Naive B cell (primary cell): ENCODE results near the gene ZNF385D. TPM values are rescaled to one million over a fixed set of nuclear protein-coding genes. Genes with fewer than 3 reads are reported as not detected.

Experiments
- ATAC-seq, 2 donors: fragments of 150-1000 bp; cut with Tn5 transposase; 2 replicates each; pipeline ENCODE4 v1.10.0; 2021; ENCODE audit warnings: low read depth in 2 of 2, mild to moderate bottlenecking in 2 of 2, moderate library complexity in 2 of 2
- DNase-seq: peaks from one replicate; pipeline ENCODE4 v3.0.0; 2022
- H3K27ac Mint-ChIP-seq, 6 donors: one replicate each; pipeline ENCODE4 v1.8.0; 2020 to 2022; ENCODE audit warnings: mild to moderate bottlenecking in 6 of 6, mixed read lengths in 6 of 6, moderate library complexity in 5 of 6, inconsistent platforms in 2 of 6
- H3K27me3 Mint-ChIP-seq, 3 donors: one replicate each; pipeline ENCODE4 v1.8.0; 2021 to 2022; ENCODE audit warnings: mixed read lengths in 3 of 3, mild to moderate bottlenecking in 1 of 3
- H3K36me3 Mint-ChIP-seq, 2 donors: one replicate each; pipeline ENCODE4 v1.8.0; 2020 to 2022; ENCODE audit warnings: mixed read lengths in 2 of 2, inconsistent platforms in 1 of 2, mild to moderate bottlenecking in 1 of 2
- H3K4me1 Mint-ChIP-seq, 3 donors: one replicate each; pipeline ENCODE4 v1.8.0; 2020 to 2022; ENCODE audit warnings: mixed read lengths in 3 of 3, inconsistent platforms in 1 of 3, mild to moderate bottlenecking in 1 of 3, moderate library complexity in 1 of 3
- H3K4me3 Mint-ChIP-seq, 8 donors: one replicate each; pipeline ENCODE4 v1.8.0; 2020 to 2022; ENCODE audit warnings: mild to moderate bottlenecking in 8 of 8, mixed read lengths in 8 of 8, moderate library complexity in 8 of 8, inconsistent platforms in 2 of 8
- H3K9me3 Mint-ChIP-seq, 7 donors: one replicate each; pipeline ENCODE4 v1.8.0; 2020 to 2022; ENCODE audit warnings: mixed read lengths in 7 of 7, mild to moderate bottlenecking in 5 of 7, inconsistent platforms in 2 of 7, moderate library complexity in 1 of 7
- polyA plus RNA-seq, 6 donors: library from polyadenylated mRNA; unstranded; fragments of 300-500 nt; fragmentation: Illumina TruSeq; gene quantifications; one replicate each; pipeline ENCODE4 v1.2.3, GENCODE V29; 2021; ENCODE audit warnings: low read depth in 6 of 6

ZNF385D gene
- polyA plus RNA-seq, 6 donors from 2014 or later, result 0.31 to 0.98 (median 0.88) TPM; not detected in 3

GRCh38 chr3:21697707-21698106 lies 53.3 kb downstream of the ZNF385D start:
- Mint-ChIP-seq H3K4me1 (no peaks in the 10 kb centered on the region), H3K27ac (no peak overlapping the region), H3K4me3 (no peak overlapping the region), H3K9me3 (peaks cover 0 to 5% (median 3%) of the 10 kb centered on the region in 7 donors), H3K36me3 (no peaks in the 10 kb centered on the region), H3K27me3 (no peaks in the 10 kb centered on the region)
- DNase-seq (no peak), ATAC-seq (no peak)

GRCh38 chr3:21694506-21694905 lies 56.5 kb downstream of the ZNF385D start:
- Mint-ChIP-seq H3K27me3 (no peaks in the 10 kb centered on the region), H3K27ac (peak overlapping the region in 1 of 6 donors; percentile 10), H3K9me3 (peaks cover 0 to 28% (median 10%) of the 10 kb centered on the region in 7 donors), H3K36me3 (no peaks in the 10 kb centered on the region), H3K4me3 (no peak overlapping the region), H3K4me1 (no peaks in the 10 kb centered on the region)
- ATAC-seq (no peak), DNase-seq (no peak)

GRCh38 chr3:21691036-21691435 lies 60.0 kb downstream of the ZNF385D start:
- no peak for DNase-seq
- ATAC-seq, result no peak
- no peaks in the 10 kb centered on the region for H3K36me3 Mint-ChIP-seq
- H3K9me3 Mint-ChIP-seq, result peaks cover 0 to 28% (median 7%) of the 10 kb centered on the region in 7 donors
- no peaks in the 10 kb centered on the region for H3K4me1 Mint-ChIP-seq
- H3K27ac Mint-ChIP-seq, result no peak overlapping the region
- no peak overlapping the region for H3K4me3 Mint-ChIP-seq
- no peaks in the 10 kb centered on the region for H3K27me3 Mint-ChIP-seq

GRCh38 chr3:21682206-21682605 lies 68.8 kb downstream of the ZNF385D start:
- no peaks in the 10 kb centered on the region for H3K4me1 Mint-ChIP-seq
- peaks cover 0 to 3% (median 0%) of the 10 kb centered on the region in 7 donors for H3K9me3 Mint-ChIP-seq
- no peaks in the 10 kb centered on the region for H3K36me3 Mint-ChIP-seq
- no peak overlapping the region for H3K4me3 Mint-ChIP-seq
- H3K27me3 Mint-ChIP-seq, result no peaks in the 10 kb centered on the region
- no peak for ATAC-seq
- DNase-seq, result no peak
- H3K27ac Mint-ChIP-seq, result no peak overlapping the region

- Mint-ChIP-seq H3K9me3 (no peaks in the 10 kb centered on the region), H3K4me1 (no peaks in the 10 kb centered on the region), H3K27ac (no peak overlapping the region), H3K4me3 (no peak overlapping the region), H3K36me3 (no peaks in the 10 kb centered on the region), H3K27me3 (no peaks in the 10 kb centered on the region)
- ATAC-seq, result no peak
- DNase-seq, result no peak
Observed at GRCh38 chr3:21673393-21673792, 77.6 kb downstream of the ZNF385D start.

- H3K4me3 Mint-ChIP-seq, result no peak overlapping the region
- no peaks in the 10 kb centered on the region for H3K9me3 Mint-ChIP-seq
- DNase-seq, result no peak
- no peaks in the 10 kb centered on the region for H3K4me1 Mint-ChIP-seq
- H3K27ac Mint-ChIP-seq, result no peak overlapping the region
- no peaks in the 10 kb centered on the region for H3K36me3 Mint-ChIP-seq
- no peak for ATAC-seq
- no peaks in the 10 kb centered on the region for H3K27me3 Mint-ChIP-seq
Observed at GRCh38 chr3:21672303-21672702, 78.7 kb downstream of the ZNF385D start.

GRCh38 chr3:21670386-21670785 lies 80.6 kb downstream of the ZNF385D start:
- Mint-ChIP-seq H3K9me3 (no peaks in the 10 kb centered on the region), H3K36me3 (no peaks in the 10 kb centered on the region)
- ATAC-seq, result no peak

GRCh38 chr3:21668012-21668411 lies 83.0 kb downstream of the ZNF385D start:
- Mint-ChIP-seq H3K27me3 (no peaks in the 10 kb centered on the region), H3K4me3 (no peak overlapping the region), H3K36me3 (no peaks in the 10 kb centered on the region), H3K4me1 (no peaks in the 10 kb centered on the region), H3K9me3 (peaks cover 0 to 6% (median 0%) of the 10 kb centered on the region in 7 donors), H3K27ac (no peak overlapping the region)
- DNase-seq (no peak), ATAC-seq (no peak)

More at GRCh38 chr3:21670386-21670785, 80.6 kb downstream of the ZNF385D start:
- Mint-ChIP-seq H3K27me3 (no peaks in the 10 kb centered on the region), H3K4me1 (no peaks in the 10 kb centered on the region), H3K27ac (no peak overlapping the region), H3K4me3 (no peak overlapping the region)
- no peak for DNase-seq

- DNase-seq (no peak), ATAC-seq (no peak)
- Mint-ChIP-seq H3K9me3 (peaks cover 0 to 6% (median 2%) of the 10 kb centered on the region in 7 donors), H3K27me3 (no peaks in the 10 kb centered on the region), H3K27ac (no peak overlapping the region), H3K36me3 (no peaks in the 10 kb centered on the region), H3K4me1 (no peaks in the 10 kb centered on the region), H3K4me3 (no peak overlapping the region)
Observed at GRCh38 chr3:21665444-21666100, 85.4 kb downstream of the ZNF385D start.

GRCh38 chr3:21664996-21665395 lies 86.0 kb downstream of the ZNF385D start:
- Mint-ChIP-seq H3K4me3 (no peak overlapping the region), H3K27ac (no peak overlapping the region), H3K9me3 (peaks cover 0 to 6% (median 3%) of the 10 kb centered on the region in 7 donors), H3K27me3 (no peaks in the 10 kb centered on the region), H3K4me1 (no peaks in the 10 kb centered on the region), H3K36me3 (no peaks in the 10 kb centered on the region)
- DNase-seq (no peak), ATAC-seq (no peak)

- Mint-ChIP-seq H3K4me1 (no peaks in the 10 kb centered on the region), H3K4me3 (no peak overlapping the region), H3K36me3 (no peaks in the 10 kb centered on the region), H3K9me3 (peaks cover 0 to 10% (median 5%) of the 10 kb centered on the region in 7 donors), H3K27me3 (no peaks in the 10 kb centered on the region), H3K27ac (no peak overlapping the region)
- DNase-seq (no peak), ATAC-seq (no peak)
Observed at GRCh38 chr3:21662403-21662802, 88.6 kb downstream of the ZNF385D start.

GRCh38 chr3:21654662-21655061 lies 96.3 kb downstream of the ZNF385D start:
- DNase-seq, result no peak
- Mint-ChIP-seq H3K4me1 (no peaks in the 10 kb centered on the region), H3K36me3 (no peaks in the 10 kb centered on the region), H3K9me3 (peaks cover 0 to 4% (median 0%) of the 10 kb centered on the region in 7 donors), H3K4me3 (no peak overlapping the region), H3K27me3 (no peaks in the 10 kb centered on the region), H3K27ac (no peak overlapping the region)
- ATAC-seq, result no peak

GRCh38 chr3:21654241-21654640 lies 96.8 kb downstream of the ZNF385D start:
- no peak for ATAC-seq

GRCh38 chr3:21649519-21649918 lies 101.5 kb downstream of the ZNF385D start:
- peaks cover 0 to 4% (median 0%) of the 10 kb centered on the region in 7 donors for H3K9me3 Mint-ChIP-seq

More at GRCh38 chr3:21654241-21654640, 96.8 kb downstream of the ZNF385D start:
- no peak for DNase-seq
- Mint-ChIP-seq H3K36me3 (no peaks in the 10 kb centered on the region), H3K27ac (no peak overlapping the region), H3K27me3 (no peaks in the 10 kb centered on the region), H3K4me1 (no peaks in the 10 kb centered on the region), H3K9me3 (peaks cover 0 to 4% (median 0%) of the 10 kb centered on the region in 7 donors), H3K4me3 (no peak overlapping the region)

More at GRCh38 chr3:21649519-21649918, 101.5 kb downstream of the ZNF385D start:
- H3K4me3 Mint-ChIP-seq, result no peak overlapping the region
- DNase-seq (no peak), ATAC-seq (no peak)
- no peaks in the 10 kb centered on the region for H3K27me3 Mint-ChIP-seq
- no peaks in the 10 kb centered on the region for H3K36me3 Mint-ChIP-seq
- H3K4me1 Mint-ChIP-seq, result no peaks in the 10 kb centered on the region
- H3K27ac Mint-ChIP-seq, result no peak overlapping the region
